Right lobe of liver (tissue), 6 donors: Measurements from ENCODE around the gene PRSS56. TPM values are rescaled to one million over a fixed set of nuclear protein-coding genes. Genes with fewer than 3 reads are reported as not detected.

Source experiments
- ATAC-seq, 4 donors: fragments of 200-7000 bp; cut with Tn5 transposase; one replicate each; pipeline ENCODE4 v1.9.1; 2020; ENCODE audit warnings: mild to moderate bottlenecking in 4 of 4, moderate library complexity in 4 of 4
- DNase-seq, 3 donors: peaks; one replicate each; pipeline ENCODE4 v3.0.0-alpha.2; 2020
- H3K27ac ChIP-seq, 3 donors: fragments of 200-600 bp; one replicate each; pipeline ENCODE4 v1.8.0; 2022
- H3K27me3 ChIP-seq, 2 donors: fragments of 200-600 bp; one replicate each; pipeline ENCODE4 v1.8.0; 2022
- H3K36me3 ChIP-seq, 4 donors: fragments of 200-600 bp; sonication (generic) in 1 of 4; one replicate each; pipeline versions ENCODE4 v1.5.1 to v1.8.0; 2017 to 2022; ENCODE audit warnings: control low read depth in 1 of 4
- H3K4me1 ChIP-seq, 4 donors: fragments of 200-600 bp; sonication (generic) in 1 of 4; one replicate each; pipeline versions ENCODE4 v1.5.1 to v1.8.0; 2017 to 2022; ENCODE audit warnings: control low read depth in 1 of 4
- H3K4me3 ChIP-seq, 3 donors: fragments of 200-600 bp; one replicate each; pipeline ENCODE4 v1.8.0; 2022
- H3K9me3 ChIP-seq, 4 donors: fragments of 200-600 bp; sonication (generic) in 1 of 4; one replicate each; pipeline versions ENCODE4 v1.5.1 to v1.8.0; 2017 to 2022; ENCODE audit warnings: control low read depth in 1 of 4
- CTCF ChIP-seq, 4 donors: fragments of 200-600 bp in 3 of 4; fragments of 450-650 bp in 1 of 4; IDR thresholded peaks; one replicate each; pipeline versions ENCODE4 v1.5.1 to v1.8.0; 2016 to 2022; ENCODE audit warnings: antibody characterized with exemption in 4 of 4, mild to moderate bottlenecking in 2 of 4
- POLR2A ChIP-seq: fragments of 450-650 bp; IDR thresholded peaks from one replicate; pipeline ENCODE4 v1.6.1; 2017; ENCODE audit warnings: antibody characterized with exemption, mild to moderate bottlenecking
- WGBS: methylation state at CpG from one replicate; pipeline ENCODE4 v1.1.6; 2018; ENCODE audit warnings: low coverage, low lambda C conversion rate; ENCODE audit not compliant: insufficient coverage; ENCODE audit errors: missing lambda C conversion rate; 5-methylcytosine and 5-hydroxymethylcytosine counted together
- intact Hi-C, 2 donors: fragments of 100-400 bp; cut with DNase I; formaldehyde crosslinking; loops; one replicate each; pipeline versions ENCODE4 v1.11.2 to v1.14.1; 2022
- total RNA-seq, 6 experiments: library from RNA; depleted of rRNA in 2 of 6; stranded (reverse); fragments of >200 nt in 2 of 6; fragmentation: NEBNext Ultra II Directional in 3 of 6; extraction: Animal tissue kit (Norgen Biotek cat#: 25700) in 3 of 6; gene quantifications; one replicate each; pipeline versions ENCODE4 v1.1.0 to v1.2.4, GENCODE V29; 2016 to 2023
- donor health status: DM: no; HTN: yes; CAD: no.
- donor health status: DM: no; HTN: no; CAD: no.
- donor health status: DM: no; HTN: no; CAD: no.
- donor health status: DM: no; HTN: yes; CAD: no.
- donor health status: DM: no; HTN: yes; CAD: no.

The PRSS56 gene
- total RNA-seq, 6 experiments from 2014 or later = 0.19 TPM; not detected in 5

GRCh38 chr2:232477751-232478510 lies 42.3 kb upstream of the PRSS56 start:
- intact Hi-C loops = no loop called here
- WGBS = 91% methylated on average over 3 of the region's 13 CpGs
- Histone ChIP-seq H3K27ac (no peak overlapping the region), H3K9me3 (no peaks in the 10 kb centered on the region), H3K4me1 (no peaks in the 10 kb centered on the region), H3K36me3 (no peaks in the 10 kb centered on the region), H3K27me3 (no peaks in the 10 kb centered on the region), H3K4me3 (no peak overlapping the region)
- TF ChIP-seq POLR2A (no peak), CTCF (IDR thresholded peaks at IDR 0.05) (no peak)
- ATAC-seq = no peak
- DNase-seq = no peak

- ATAC-seq (no peak), DNase-seq (peak in 2 of 3 donors; percentile 14 to 47)
- TF ChIP-seq CTCF (IDR thresholded peaks at IDR 0.05) = no peak
- no peak for TF ChIP-seq POLR2A
- Histone ChIP-seq H3K9me3 (no peaks in the 10 kb centered on the region), H3K4me3 (no peak overlapping the region), H3K4me1 (no peaks in the 10 kb centered on the region), H3K27me3 (no peaks in the 10 kb centered on the region), H3K27ac (no peak overlapping the region), H3K36me3 (no peaks in the 10 kb centered on the region)
- intact Hi-C loops = no loop called here
- no CpG with 5 or more reads among the region's 19 CpGs for WGBS
Observed at GRCh38 chr2:232478571-232479340, 41.4 kb upstream of the PRSS56 start.

GRCh38 chr2:232479341-232480200 lies 40.6 kb upstream of the PRSS56 start:
- H3K4me3 ChIP-seq = no peak overlapping the region
- intact Hi-C loops = no loop called here
- H3K9me3 ChIP-seq = no peaks in the 10 kb centered on the region
- WGBS = 67% methylated on average over 6 of the region's 21 CpGs
- TF ChIP-seq POLR2A (no peak), CTCF (IDR thresholded peaks at IDR 0.05) (no peak)
- ATAC-seq (no peak), DNase-seq (peak in 2 of 3 donors; percentile 14 to 47)
- H3K4me1 ChIP-seq = no peaks in the 10 kb centered on the region
- no peaks in the 10 kb centered on the region for H3K27me3 ChIP-seq
- no peak overlapping the region for H3K27ac ChIP-seq
- H3K36me3 ChIP-seq = no peaks in the 10 kb centered on the region
